Prostate gland (tissue), 2 donors: ENCODE measurements around the gene MAPK8IP1. TPM values are rescaled to one million over a fixed set of nuclear protein-coding genes. Genes with fewer than 3 reads are reported as not detected.

Experiments
- DNase-seq: peaks from one replicate; pipeline ENCODE4 v3.0.0-alpha.2; 2019; ENCODE audit warnings: low spot score
- H3K27ac ChIP-seq, 2 donors: fragments of 200-600 bp; sonication (generic); 2 replicates each; pipeline ENCODE4 v1.5.1; 2017 to 2019
- H3K27me3 ChIP-seq: fragments of 200-600 bp; sonication (generic); replicated peaks from 2 replicates; pipeline ENCODE4 v1.5.1; 2019; ENCODE audit not compliant: insufficient read depth
- H3K36me3 ChIP-seq, 2 donors: fragments of 200-600 bp; sonication (generic); 1 replicate in 1 of 2; 2 replicates in 1 of 2; pipeline versions ENCODE4 v1.5.1 to v1.8.1; 2017 to 2019
- H3K4me1 ChIP-seq: fragments of 200-600 bp; sonication (generic); replicated peaks from 2 replicates; pipeline ENCODE4 v1.5.1; 2019
- H3K4me3 ChIP-seq, 2 donors: fragments of 200-600 bp; sonication (generic); 2 replicates each; pipeline ENCODE4 v1.5.1; 2017 to 2019
- H3K9me3 ChIP-seq: fragments of 200-600 bp; sonication (generic); 2 replicates; pipeline ENCODE4 v1.5.1; 2017
- POLR2A ChIP-seq: fragments of 450-650 bp; IDR thresholded peaks from one replicate; pipeline ENCODE4 v1.6.1; 2016; ENCODE audit warnings: antibody characterized with exemption, mild to moderate bottlenecking
- POLR2AphosphoS5 ChIP-seq: sonication (generic); formaldehyde crosslinking; IDR thresholded peaks from one replicate; pipeline ENCODE4 v1.6.1; 2017; ENCODE audit warnings: antibody characterized with exemption
- WGBS: methylation state at CpG from one replicate; pipeline ENCODE4 v1.1.5; 2018; 5-methylcytosine and 5-hydroxymethylcytosine counted together
- intact Hi-C: fragments of 100-400 bp; cut with DNase I; formaldehyde crosslinking; loops from one replicate; pipeline ENCODE4 v1.14.2; 2022
- total RNA-seq, 2 donors: library from RNA; depleted of rRNA; stranded (reverse); fragments of >200 nt; gene quantifications; one replicate each; pipeline ENCODE4 v1.1.0, GENCODE V29; 2016
- TF ChIP-seq, protein P1 (sequence below), 4 experiments: fragments of 200-600 bp in 2 of 4; fragments of 450-650 bp in 2 of 4; sonication (generic) in 2 of 4; IDR thresholded peaks; 1 replicate in 3 of 4; 2 replicates in 1 of 4; pipeline ENCODE4 v1.5.1; 2016 to 2019; ENCODE audit warnings: antibody characterized with exemption in 4 of 4, mild to moderate bottlenecking in 2 of 4, moderate library complexity in 2 of 4

Gene MAPK8IP1
- total RNA-seq, 2 donors from 2014 or later, result 19.8 to 46.9 TPM

GRCh38 chr11:45877845-45878244, 7.6 kb upstream of the MAPK8IP1 start:
- peaks cover 0 to 4% of the 10 kb centered on the region in 2 donors for H3K36me3 ChIP-seq
- no peaks in the 10 kb centered on the region for H3K9me3 ChIP-seq
- H3K27me3 ChIP-seq, result no peaks in the 10 kb centered on the region
- no peak overlapping the region for H3K27ac ChIP-seq
- WGBS, result 97% methylated on average over 3 of the region's 3 CpGs
- peaks cover 8% of the 10 kb centered on the region for H3K4me1 ChIP-seq
- intact Hi-C loops, result no loop called here
- TF ChIP-seq POLR2A, result no peak
- TF ChIP-seq POLR2AphosphoS5, result no peak
- TF ChIP-seq, protein P1, sequence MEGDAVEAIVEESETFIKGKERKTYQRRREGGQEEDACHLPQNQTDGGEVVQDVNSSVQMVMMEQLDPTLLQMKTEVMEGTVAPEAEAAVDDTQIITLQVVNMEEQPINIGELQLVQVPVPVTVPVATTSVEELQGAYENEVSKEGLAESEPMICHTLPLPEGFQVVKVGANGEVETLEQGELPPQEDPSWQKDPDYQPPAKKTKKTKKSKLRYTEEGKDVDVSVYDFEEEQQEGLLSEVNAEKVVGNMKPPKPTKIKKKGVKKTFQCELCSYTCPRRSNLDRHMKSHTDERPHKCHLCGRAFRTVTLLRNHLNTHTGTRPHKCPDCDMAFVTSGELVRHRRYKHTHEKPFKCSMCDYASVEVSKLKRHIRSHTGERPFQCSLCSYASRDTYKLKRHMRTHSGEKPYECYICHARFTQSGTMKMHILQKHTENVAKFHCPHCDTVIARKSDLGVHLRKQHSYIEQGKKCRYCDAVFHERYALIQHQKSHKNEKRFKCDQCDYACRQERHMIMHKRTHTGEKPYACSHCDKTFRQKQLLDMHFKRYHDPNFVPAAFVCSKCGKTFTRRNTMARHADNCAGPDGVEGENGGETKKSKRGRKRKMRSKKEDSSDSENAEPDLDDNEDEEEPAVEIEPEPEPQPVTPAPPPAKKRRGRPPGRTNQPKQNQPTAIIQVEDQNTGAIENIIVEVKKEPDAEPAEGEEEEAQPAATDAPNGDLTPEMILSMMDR (IDR thresholded peaks at IDR 0.05), result no peak
- H3K4me3 ChIP-seq, result no peak overlapping the region
- no peak for DNase-seq

- peak overlapping the region in 1 of 2 donors; percentile 20 for H3K27ac ChIP-seq
- H3K27me3 ChIP-seq, result no peaks in the 10 kb centered on the region
- H3K4me1 ChIP-seq, result peaks cover 8% of the 10 kb centered on the region
- intact Hi-C loops, result no loop called here
- H3K36me3 ChIP-seq, result no peaks in the 10 kb centered on the region
- no peak overlapping the region for H3K4me3 ChIP-seq
- 42% methylated on average over 7 of the region's 7 CpGs for WGBS
- no peaks in the 10 kb centered on the region for H3K9me3 ChIP-seq
- TF ChIP-seq POLR2A, result no peak
- TF ChIP-seq, protein P1 (IDR thresholded peaks at IDR 0.05), result no peak
- peak; percentile 46 for TF ChIP-seq POLR2AphosphoS5
- DNase-seq, result no peak
Measured at GRCh38 chr11:45879803-45880686, 5.4 kb upstream of the MAPK8IP1 start.

DNA sequence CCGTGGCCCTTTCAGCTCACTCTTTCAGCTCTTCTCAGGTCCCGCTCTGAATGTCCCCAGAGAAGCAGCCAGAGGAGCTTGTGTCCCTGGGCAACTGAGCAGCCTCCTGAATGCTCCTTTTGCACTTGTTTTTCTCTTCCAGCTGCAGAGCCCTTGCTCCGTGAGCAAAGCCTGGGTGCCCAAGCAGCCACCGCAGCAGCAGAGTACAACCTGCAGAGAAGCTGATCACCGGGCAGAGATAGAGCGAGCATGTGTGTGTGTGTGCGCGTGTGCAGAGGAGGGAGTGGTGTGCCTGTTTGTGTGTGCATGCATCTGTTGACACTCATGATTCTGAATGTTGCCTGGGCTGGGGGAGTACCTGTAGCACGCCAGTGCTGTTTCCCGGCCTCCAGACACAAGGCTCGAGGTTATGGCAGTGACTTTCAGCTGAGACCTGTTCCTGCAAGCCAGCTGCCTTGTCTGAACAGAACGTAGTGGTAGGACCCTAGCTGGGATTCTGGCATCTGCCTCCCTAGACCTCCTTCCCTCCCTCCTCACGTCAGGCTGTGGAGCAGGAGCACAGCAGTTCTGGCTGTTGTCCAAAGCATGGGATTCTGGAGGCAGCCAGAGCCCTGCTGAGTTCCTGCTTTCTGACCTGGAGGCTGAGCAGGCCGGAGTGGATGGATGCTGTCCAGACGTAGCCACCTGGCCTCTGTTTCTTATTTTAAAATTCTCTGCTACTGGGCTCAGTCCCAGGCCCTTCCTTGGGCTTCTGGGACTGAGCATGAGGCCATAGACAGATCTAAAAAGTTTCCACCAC, 4.5 kb upstream of the MAPK8IP1 start:
- peaks cover 8% of the 10 kb centered on the region for H3K4me1 ChIP-seq
- H3K9me3 ChIP-seq, result no peaks in the 10 kb centered on the region
- H3K27ac ChIP-seq, result no peak overlapping the region
- H3K36me3 ChIP-seq, result no peaks in the 10 kb centered on the region
- intact Hi-C loops, result no loop called here
- TF ChIP-seq, protein P1 (IDR thresholded peaks at IDR 0.05), result no peak
- TF ChIP-seq POLR2AphosphoS5 (no peak), POLR2A (no peak)
- DNase-seq, result no peak
- 71% methylated on average over 14 of the region's 15 CpGs for WGBS
- H3K27me3 ChIP-seq, result no peaks in the 10 kb centered on the region
- no peak overlapping the region for H3K4me3 ChIP-seq

GRCh38 chr11:45881708-45882368, 3.6 kb upstream of the MAPK8IP1 start:
- Histone ChIP-seq H3K36me3 (no peaks in the 10 kb centered on the region), H3K9me3 (no peaks in the 10 kb centered on the region), H3K4me3 (no peak overlapping the region), H3K4me1 (peaks cover 8% of the 10 kb centered on the region), H3K27ac (no peak overlapping the region), H3K27me3 (no peaks in the 10 kb centered on the region)
- DNase-seq, result no peak
- WGBS, result 78% methylated on average over 6 of the region's 6 CpGs
- intact Hi-C loops, result no loop called here
- TF ChIP-seq, protein P1 (IDR thresholded peaks at IDR 0.05), result no peak
- TF ChIP-seq POLR2AphosphoS5 (no peak), POLR2A (no peak)
